Kidney (tissue), 14 donors: ENCODE data around the gene QSOX2. TPM values are rescaled to one million over a fixed set of nuclear protein-coding genes. Genes with fewer than 3 reads are reported as not detected.
"Not testable (repeated sequence)": the region's sequence is repeated elsewhere in the genome, so short reads cannot be mapped to it uniquely, and the experiment has no call there.

Experiments used
- DNase-seq, 5 donors: peaks; one replicate each; pipeline ENCODE4 v3.0.0-alpha.2; 2013 to 2020
- FAIRE-seq: peaks from 2 replicates; lab custom pipeline; 2012; peaks lifted over from hg19 to GRCh38; lab: Jason Lieb, UNC
- H3K27ac ChIP-seq, 2 donors: one replicate each; pipeline ENCODE4 v1.7.0; 2013; ENCODE audit warnings: low read depth in 2 of 2, low read length in 2 of 2, inconsistent platforms in 1 of 2
- H3K27me3 ChIP-seq: one replicate; pipeline ENCODE4 v1.7.1; 2013; ENCODE audit warnings: low read length, inconsistent platforms; ENCODE audit not compliant: control insufficient read depth, insufficient read depth
- H3K36me3 ChIP-seq, 3 donors: one replicate each; pipeline versions ENCODE4 v1.7.0 to v1.7.1; 2013; ENCODE audit warnings: low read length in 3 of 3, control low read depth in 1 of 3, inconsistent platforms in 1 of 3; ENCODE audit not compliant: insufficient read depth in 3 of 3, control insufficient read depth in 2 of 3
- H3K4me1 ChIP-seq, 3 donors: one replicate each; pipeline versions ENCODE4 v1.7.0 to v1.7.1; 2013; ENCODE audit warnings: low read length in 3 of 3, inconsistent platforms in 1 of 3, low read depth in 1 of 3; ENCODE audit not compliant: control insufficient read depth in 2 of 3, insufficient read depth in 2 of 3
- H3K4me3 ChIP-seq, 3 donors: one replicate each; pipeline versions ENCODE4 v1.7.0 to v1.8.1; 2013; ENCODE audit warnings: low read length in 3 of 3, control low read depth in 1 of 3, inconsistent platforms in 1 of 3
- H3K9ac ChIP-seq, 3 donors: one replicate each; pipeline versions ENCODE4 v1.7.0 to v1.7.1; 2013; ENCODE audit warnings: low read length in 3 of 3, control low read depth in 1 of 3, inconsistent platforms in 1 of 3
- H3K9me3 ChIP-seq, 3 donors: one replicate each; pipeline versions ENCODE4 v1.7.0 to v1.7.1; 2013; ENCODE audit warnings: low read length in 3 of 3, control low read depth in 1 of 3, inconsistent platforms in 1 of 3; ENCODE audit not compliant: control insufficient read depth in 2 of 3, insufficient read depth in 1 of 3
- CTCF ChIP-seq: IDR thresholded peaks from 3 replicates; pipeline ENCODE4 v1.5.1; 2012; ENCODE audit warnings: mild to moderate bottlenecking, moderate library complexity, borderline replicate concordance; ENCODE audit not compliant: insufficient read depth; ENCODE audit errors: extremely low read depth
- intact Hi-C: fragments of 100-400 bp; cut with DNase I; formaldehyde crosslinking; loops from one replicate; pipeline ENCODE4 v1.11.1; 2022
- polyA plus RNA-seq: library from polyadenylated mRNA; stranded (reverse); fragments of 350-450 nt; fragmentation: Illumina TruSeq; extraction: RNeasy Lipid Tissue Mini Kit (QIAGEN cat#74804); gene quantifications from one replicate; pipeline ENCODE4 v1.2.3, GENCODE V29; 2014; ENCODE audit warnings: low read depth, low replicate concordance; ENCODE audit not compliant: insufficient read depth
- total RNA-seq: library from RNA; stranded (reverse); fragmentation: NEBNext Ultra II Directional; extraction: Animal tissue kit (Norgen Biotek cat#: 25700); gene quantifications from one replicate; pipeline ENCODE4 v1.2.1, GENCODE V29; 2021
- donor health status: control.
- donor health status: control.
- donor health status: control.
- donor health status: control.
- donor health status: control.
- donor health status: DM: yes; HTN: yes; CAD: no.
- donor health status: Normal renal cell carcinoma (clear cell type).

QSOX2 gene
- total and polyA plus RNA-seq, 2 donors from 2014 or later: 4.0 to 10.1 TPM

GRCh38 chr9:136268318-136268717 is 22.7 kb upstream of the QSOX2 start:
- H3K27me3 ChIP-seq: no peaks in the 10 kb centered on the region
- no peak overlapping the region for H3K27ac ChIP-seq
- H3K9ac ChIP-seq: no peak overlapping the region
- no peaks in the 10 kb centered on the region for H3K36me3 ChIP-seq
- H3K4me1 ChIP-seq: peaks cover 0 to 6% (median 0%) of the 10 kb centered on the region in 3 donors
- FAIRE-seq: no peak
- TF ChIP-seq CTCF: no peak
- no peak overlapping the region for H3K4me3 ChIP-seq
- DNase-seq: peak in 3 of 5 donors; percentile 59 to 72 (median 65)
- intact Hi-C loops: no loop called here
- no peaks in the 10 kb centered on the region for H3K9me3 ChIP-seq

- DNase-seq (peak; percentile 77 to 93 (median 84)), FAIRE-seq (no peak)
- Histone ChIP-seq H3K9ac (no peak overlapping the region), H3K27ac (no peak overlapping the region), H3K4me1 (peaks cover 0 to 6% (median 0%) of the 10 kb centered on the region in 3 donors), H3K4me3 (peak overlapping the region in 2 of 3 donors; percentile 30 to 42), H3K9me3 (no peaks in the 10 kb centered on the region), H3K27me3 (no peaks in the 10 kb centered on the region), H3K36me3 (no peaks in the 10 kb centered on the region)
- intact Hi-C loops: no loop called here
- TF ChIP-seq CTCF: no peak
Measured at GRCh38 chr9:136267261-136268111, 21.9 kb upstream of the QSOX2 start.

- peak in 1 of 5 donors; percentile 51 for DNase-seq
- H3K9me3 ChIP-seq, H3K9ac ChIP-seq, intact Hi-C loops, H3K4me1 ChIP-seq, FAIRE-seq, H3K4me3 ChIP-seq, H3K27ac ChIP-seq, H3K36me3 ChIP-seq, H3K27me3 ChIP-seq: not testable (repeated sequence)
Measured at GRCh38 chr9:136266641-136267040, 21.0 kb upstream of the QSOX2 start.

- H3K9me3 ChIP-seq: no peaks in the 10 kb centered on the region
- intact Hi-C loops: no loop called here
- no peak overlapping the region for H3K4me3 ChIP-seq
- no peak for TF ChIP-seq CTCF
- no peaks in the 10 kb centered on the region for H3K36me3 ChIP-seq
- peaks cover 0 to 6% (median 0%) of the 10 kb centered on the region in 3 donors for H3K4me1 ChIP-seq
- DNase-seq (peak in 1 of 5 donors; percentile 60), FAIRE-seq (no peak)
- H3K27ac ChIP-seq: no peak overlapping the region
- H3K27me3 ChIP-seq: no peaks in the 10 kb centered on the region
- no peak overlapping the region for H3K9ac ChIP-seq
Measured at GRCh38 chr9:136265561-136266355, 20.1 kb upstream of the QSOX2 start.
